GM18511 (cell line): ENCODE measurements around the gene CMC2.
A peak's percentile ranks its signal among the peaks of the same experiment; 100 is the strongest.

Experiments
- ATAC-seq: cut with Tn5 transposase; IDR thresholded peaks from one replicate; pipeline ENCODE4 v1.9.1; 2021; ENCODE audit warnings: mild to moderate bottlenecking, moderate library complexity; ENCODE audit not compliant: unreplicated experiment

CMC2 gene

DNA sequence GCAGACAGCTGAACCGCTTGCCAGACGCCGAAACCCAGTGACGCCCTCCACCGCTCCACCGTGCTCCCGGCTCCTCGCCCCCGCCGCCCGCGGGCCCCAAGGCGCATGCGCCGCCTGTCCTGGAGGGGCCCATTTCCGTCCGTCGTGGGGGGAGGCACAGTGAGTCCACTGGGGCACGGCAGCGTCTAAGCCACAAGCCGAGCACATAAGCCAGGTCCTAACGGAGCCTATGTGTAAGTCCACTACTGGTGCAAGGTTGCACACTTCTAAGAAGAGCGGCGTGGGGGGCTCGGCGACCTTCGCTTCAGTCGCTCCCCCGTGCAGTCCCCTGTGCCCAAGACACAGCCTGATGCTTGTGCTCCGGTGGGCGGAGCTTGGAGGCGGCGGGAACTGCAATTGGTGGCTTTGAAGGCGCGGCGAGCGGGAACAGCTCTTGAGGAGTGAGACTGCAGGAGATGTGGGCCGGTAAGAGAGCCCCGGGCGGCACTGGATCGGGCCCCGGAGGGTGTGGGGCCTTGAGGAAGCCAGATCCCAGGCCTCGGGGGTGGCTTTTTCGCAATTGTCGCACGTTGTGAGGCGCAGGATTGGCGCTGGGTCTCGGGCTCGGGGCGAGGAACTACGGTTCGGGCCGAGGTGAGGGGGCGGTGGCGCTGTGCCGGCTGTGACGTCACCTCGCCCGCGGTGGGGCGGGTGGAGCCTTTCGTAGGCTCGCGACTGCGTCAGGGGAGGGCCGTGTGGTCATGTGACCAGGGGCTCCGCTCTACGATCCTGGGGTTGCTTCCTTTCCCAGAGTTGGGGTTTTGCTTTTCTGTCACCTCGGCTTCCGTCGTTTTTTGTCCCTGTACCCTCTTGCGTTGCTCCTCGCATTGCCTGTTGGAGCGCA lies at the start of gene CMC2, which contains the start of gene CENPN:
Gene CMC2, minus strand, starts transcription at position 73 of the 883 bp plus-strand sequence. CDS start 9,491 bp downstream, outside the sequence.
Gene CENPN, plus strand, starts transcription at position 402 of the 883 bp plus-strand sequence. CDS start 4,726 bp downstream, outside the sequence.
- ATAC-seq: peak; percentile 87

DNA sequence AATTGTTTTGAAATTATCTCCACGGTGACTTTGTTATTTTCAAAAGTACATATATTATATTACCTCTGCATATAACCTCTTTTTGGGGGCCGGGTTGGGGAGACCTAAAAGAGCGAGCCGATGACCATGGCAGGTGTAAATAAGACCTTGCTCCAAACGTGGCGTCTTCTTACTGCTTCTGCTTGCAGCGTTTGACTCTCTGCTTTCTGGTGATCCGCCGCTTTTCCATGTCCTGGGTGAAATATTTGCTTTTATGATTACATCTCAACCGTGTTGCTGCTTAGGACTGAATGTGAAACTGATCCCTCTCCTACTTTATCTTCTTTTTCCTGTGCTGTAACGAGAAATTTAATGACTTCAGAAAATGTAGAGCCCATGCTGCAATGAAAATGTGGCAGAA lies 47.1 kb upstream of the CMC2 start:
- ATAC-seq: no peak

- no peak for ATAC-seq
Observed at GRCh38 chr16:81042821-81043220, 36.1 kb upstream of the CMC2 start.

- ATAC-seq: no peak
Observed at GRCh38 chr16:81041696-81042095, 35.0 kb upstream of the CMC2 start.

GRCh38 chr16:81040842-81041241 lies 34.2 kb upstream of the CMC2 start:
- no peak for ATAC-seq

DNA sequence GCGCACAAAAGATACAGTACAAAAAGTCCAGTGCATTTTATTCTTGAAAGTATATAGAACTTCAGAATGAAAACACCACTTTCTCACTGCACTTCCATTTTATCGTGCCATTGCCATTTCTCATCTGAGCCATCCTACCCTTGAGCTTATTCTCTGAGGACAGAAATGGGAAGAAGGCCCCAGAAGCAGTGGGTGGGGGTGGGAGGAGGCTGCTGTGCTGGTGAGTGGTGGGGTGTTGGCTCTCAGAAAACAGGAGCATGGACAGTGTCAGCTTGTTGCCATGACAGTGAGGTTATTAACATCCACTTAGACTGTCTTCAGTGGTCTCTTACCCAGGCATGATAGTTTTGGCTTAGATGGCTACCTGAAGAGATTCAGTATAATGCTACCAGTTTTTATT lies 33.4 kb upstream of the CMC2 start:
- ATAC-seq: no peak

DNA sequence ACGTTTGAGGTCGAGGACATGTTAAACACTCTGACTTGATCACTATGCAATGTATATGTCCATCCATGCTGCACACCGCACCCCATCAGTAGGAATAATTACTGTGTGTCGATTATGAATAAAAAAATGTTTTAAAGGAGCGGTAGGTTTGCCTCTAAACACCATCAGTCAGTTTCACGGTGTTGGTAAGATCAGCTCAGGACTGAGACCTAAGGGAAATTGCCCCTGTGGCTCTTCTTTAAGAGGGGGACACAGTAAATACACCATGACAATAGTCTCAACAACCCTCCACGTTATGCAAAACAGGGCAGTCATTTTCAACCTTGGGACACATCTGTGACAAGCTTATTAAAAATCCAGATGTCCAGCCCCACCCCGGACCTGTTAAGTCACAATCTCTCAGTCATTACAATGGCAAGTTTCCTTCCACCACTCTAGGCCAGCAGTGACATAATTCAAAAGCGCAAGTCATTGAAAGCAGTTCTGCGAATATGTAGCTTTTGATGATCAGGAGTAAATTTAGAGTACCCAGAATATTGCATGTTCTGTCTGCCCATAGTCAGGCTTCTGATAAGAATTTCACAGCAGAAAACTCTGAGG lies 30.2 kb upstream of the CMC2 start:
- no peak for ATAC-seq

- peak; percentile 64 for ATAC-seq
Observed at GRCh38 chr16:81035975-81036750, 29.5 kb upstream of the CMC2 start.

DNA sequence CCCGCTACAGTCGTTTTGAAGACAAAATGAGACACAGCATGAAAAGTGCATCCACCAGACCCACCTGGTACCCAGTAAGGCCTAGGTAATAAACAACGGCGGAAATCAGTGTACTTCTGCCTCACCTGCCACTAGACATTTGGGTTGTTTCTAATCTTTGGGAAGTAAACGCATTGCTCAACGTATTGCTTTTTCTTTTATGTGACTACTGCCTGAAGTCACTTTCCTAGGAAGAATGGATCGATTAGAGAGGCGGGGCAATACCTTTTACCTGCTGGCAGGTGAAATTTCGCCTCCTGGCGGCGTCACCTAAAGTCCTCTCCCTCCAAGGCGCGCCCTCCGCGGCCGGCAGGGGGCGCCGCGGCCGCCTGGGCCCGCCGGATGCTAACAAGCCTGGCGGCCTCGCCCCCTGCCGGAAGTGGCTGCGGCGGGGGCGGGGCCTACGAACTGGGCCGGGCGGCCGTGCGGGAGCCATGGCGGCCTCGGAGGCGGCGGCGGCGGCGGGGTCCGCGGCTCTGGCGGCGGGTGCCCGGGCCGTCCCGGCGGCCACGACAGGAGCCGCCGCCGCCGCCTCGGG lies 28.8 kb upstream of the CMC2 start, which contains the start of gene ATMIN:
Gene ATMIN, plus strand, starts transcription at position 445 of the 577 bp plus-strand sequence. Its CDS starts 29 bp downstream, at position 474.
- peak; percentile 93 for ATAC-seq

DNA sequence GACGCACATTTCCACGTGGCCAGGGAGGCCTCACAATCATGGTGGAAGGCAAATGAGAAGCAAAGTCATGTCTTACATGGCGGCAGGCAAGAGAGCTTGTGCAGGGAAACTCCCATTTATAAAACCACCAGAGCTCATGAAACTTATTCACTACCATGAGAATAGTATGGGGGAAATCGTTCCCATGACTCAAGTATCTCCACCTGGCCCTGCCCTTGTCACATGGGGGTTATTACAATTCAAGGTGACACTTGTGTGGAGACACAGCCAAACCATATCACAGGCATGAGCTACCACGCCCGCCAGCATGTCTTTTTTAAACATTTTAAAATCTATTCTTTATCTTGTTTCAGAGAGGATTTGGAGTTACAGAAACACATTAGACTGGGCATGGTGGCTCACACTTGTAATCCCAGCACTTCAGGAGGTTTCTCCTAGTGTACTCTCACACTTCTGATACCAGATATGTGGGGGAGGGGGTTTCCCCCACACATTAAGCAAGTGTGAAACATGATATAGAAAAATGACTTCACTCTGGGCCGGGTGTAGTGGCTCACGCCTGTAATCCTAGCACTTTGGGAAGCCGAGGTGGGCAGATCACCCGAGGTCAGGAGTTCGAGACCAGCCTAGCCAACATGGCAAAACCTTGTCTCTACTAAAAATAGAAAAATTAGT lies 23.4 kb upstream of the CMC2 start:
- no peak for ATAC-seq

DNA sequence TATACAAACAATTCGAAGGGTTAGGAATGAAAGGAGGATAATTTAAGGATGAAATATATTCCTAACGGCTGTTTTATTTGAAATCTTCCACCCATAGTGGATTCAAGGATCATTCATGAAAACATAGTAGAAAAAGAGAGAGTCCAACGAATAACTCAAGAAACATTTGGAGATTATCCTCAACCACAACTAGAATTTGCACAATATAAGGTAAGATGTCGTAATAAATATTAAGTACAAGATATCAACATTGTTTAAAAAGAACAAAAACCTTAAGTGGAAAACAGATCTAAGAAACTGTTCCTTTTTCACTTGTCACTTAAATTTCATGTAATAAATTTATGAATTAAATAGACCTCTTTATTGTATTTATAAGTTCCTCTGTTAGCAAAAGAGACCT lies 19.7 kb upstream of the CMC2 start:
- ATAC-seq: no peak

DNA sequence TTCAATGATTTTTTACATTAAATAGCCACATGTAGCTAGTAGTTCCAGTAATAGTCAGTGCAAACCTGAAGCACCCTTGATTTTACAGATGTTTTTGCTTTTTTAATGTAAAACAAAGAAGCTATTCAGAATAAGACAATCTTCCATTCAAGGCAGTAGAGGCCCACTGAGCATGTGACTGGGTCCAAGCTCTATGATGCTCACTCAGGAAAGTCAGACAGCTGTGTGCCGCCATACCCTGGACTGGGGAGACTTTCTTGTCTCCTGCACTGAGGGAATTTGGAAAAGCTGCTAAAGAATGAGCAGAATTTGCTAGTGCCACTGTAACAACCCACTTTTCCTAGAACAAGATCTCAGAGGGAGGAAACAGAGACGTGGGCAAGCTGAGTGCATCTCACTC lies 11.8 kb upstream of the CMC2 start:
- no peak for ATAC-seq

- ATAC-seq: no peak
Observed at GRCh38 chr16:81014672-81015071, 8.0 kb upstream of the CMC2 start.

DNA sequence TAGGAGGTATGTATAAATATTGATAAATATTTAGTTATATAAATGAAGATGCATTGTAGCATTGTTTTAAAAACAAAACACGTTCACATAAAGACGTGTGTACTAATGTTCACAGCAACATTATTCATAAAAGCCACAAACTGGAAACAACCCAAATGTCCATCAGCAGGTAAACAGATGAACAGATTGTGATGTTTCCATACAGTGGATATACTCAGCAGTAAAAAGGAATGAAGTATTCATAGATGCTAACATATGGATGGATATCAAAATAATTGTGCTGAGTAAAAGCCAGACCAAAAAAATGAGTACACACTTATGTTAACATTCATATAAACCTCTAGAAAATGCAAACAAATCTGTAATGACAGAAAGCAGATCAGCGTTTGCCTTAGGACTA lies 6.3 kb upstream of the CMC2 start:
- no peak for ATAC-seq

- ATAC-seq: no peak
Observed at GRCh38 chr16:81008505-81008789, 1.8 kb upstream of the CMC2 start.

DNA sequence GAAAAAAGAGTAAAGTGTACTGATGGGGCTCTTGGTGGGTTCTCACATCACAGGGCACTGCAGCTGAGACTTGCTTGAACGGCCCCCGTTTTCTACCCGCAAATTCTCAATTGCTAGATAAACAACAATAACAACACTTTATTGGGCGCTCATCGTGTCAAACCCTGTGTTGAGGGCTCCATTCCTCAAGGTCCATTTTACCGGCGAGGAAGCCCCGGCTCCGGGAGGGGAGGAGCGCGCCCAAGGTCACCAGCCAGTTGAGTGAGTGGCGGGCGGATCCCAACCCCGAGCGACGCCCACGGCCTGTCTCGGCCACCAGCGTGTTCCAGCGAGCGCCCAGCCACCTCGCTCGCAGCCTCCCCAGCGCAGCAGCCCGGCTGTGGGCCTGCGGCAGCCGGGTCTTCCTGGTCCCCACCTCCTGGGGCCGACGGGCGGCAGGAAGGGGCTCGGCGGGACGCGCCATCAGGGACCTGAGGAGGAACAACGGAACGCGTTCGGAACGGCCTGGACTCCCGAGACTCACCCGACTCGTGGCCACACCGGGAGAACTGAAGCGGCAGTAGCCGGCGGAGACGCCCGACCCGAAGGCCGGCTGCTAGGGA lies 373 bp downstream of the CMC2 start:
- peak; percentile 40 for ATAC-seq

- no peak for ATAC-seq
Observed at GRCh38 chr16:81005610-81006161, 999 bp downstream of the CMC2 start.

DNA sequence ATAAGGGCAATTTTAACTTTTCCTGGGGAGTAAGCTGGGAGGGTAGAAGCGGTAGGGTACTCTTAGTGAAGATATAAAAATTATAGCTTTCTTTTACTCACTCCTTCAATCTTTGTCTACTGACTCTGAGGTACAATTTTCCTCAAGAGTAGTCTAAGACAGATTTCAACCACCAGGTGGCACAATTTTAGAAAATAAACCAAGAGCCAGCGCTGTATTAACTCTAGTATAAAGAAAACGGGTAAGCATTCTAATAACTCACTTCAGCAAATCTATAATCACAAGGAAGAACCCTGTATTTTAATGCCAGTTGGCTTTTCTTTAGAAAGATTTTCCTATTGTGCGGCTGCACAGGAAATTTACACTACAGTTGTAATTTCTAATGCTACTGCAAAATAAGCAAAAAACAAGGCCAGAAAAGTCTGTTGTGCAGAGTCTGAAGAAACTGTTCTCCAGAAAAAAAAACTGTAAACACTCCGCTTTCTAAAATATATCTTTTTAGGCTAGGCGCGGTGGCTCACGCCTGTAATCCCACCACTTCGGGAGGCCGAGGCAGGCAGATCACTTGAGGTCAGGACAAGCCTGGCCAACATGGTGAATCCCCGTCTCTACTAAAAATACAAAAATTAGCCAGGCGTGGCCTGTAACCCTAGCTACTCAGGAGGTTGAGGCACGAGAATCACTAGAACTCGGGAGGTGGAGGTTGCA lies 1.9 kb downstream of the CMC2 start:
- no peak for ATAC-seq
